H1 (cell line): ENCODE results near the gene POMZP3. TPM values are rescaled to one million over a fixed set of nuclear protein-coding genes. Genes with fewer than 3 reads are reported as not detected.
"Not testable (repeated sequence)": the region's sequence is repeated elsewhere in the genome, so short reads cannot be mapped to it uniquely, and the experiment has no call there.

ENCODE experiments used
- CTCF ChIA-PET: fragments of 300-600 bp; sonication (Branson Sonifier 250); formaldehyde crosslinking; loops from one replicate; lab custom pipeline; 2021; ENCODE audit not compliant: partially characterized antibody; lab: Charles Lee
- POLR2A ChIA-PET: fragments of 300-600 bp; sonication (Branson Sonifier 250); formaldehyde crosslinking; loops from one replicate; lab custom pipeline; 2021; ENCODE audit warnings: inconsistent platforms; ENCODE audit not compliant: partially characterized antibody; lab: Charles Lee
- DNase-seq, 2 experiments: peaks; one replicate each; pipeline versions ENCODE4 v3.0.0 to v3.0.0-alpha.2; 2010 to 2022; ENCODE audit warnings: low spot score in 2 of 2, low read depth in 1 of 2, mixed read lengths in 1 of 2
- FAIRE-seq: peaks from 2 replicates; lab custom pipeline; 2011; peaks lifted over from hg19 to GRCh38; lab: Jason Lieb, UNC
- H2AFZ ChIP-seq: 2 replicates; pipeline ENCODE4 v1.8.1; 2012; ENCODE audit warnings: low read length, inconsistent platforms
- H2AK5ac ChIP-seq: 2 replicates; pipeline ENCODE4 v1.6.1; 2013; ENCODE audit warnings: low read depth, low read length
- H2BK120ac ChIP-seq: replicated peaks from 2 replicates; pipeline ENCODE3; 2013; ENCODE audit warnings: low read depth, low read length, inconsistent platforms
- H2BK12ac ChIP-seq: 2 replicates; pipeline ENCODE4 v1.6.1; 2013; ENCODE audit warnings: low read depth, low read length
- H2BK15ac ChIP-seq: 2 replicates; pipeline ENCODE4 v1.6.1; 2013; ENCODE audit warnings: low read length
- H2BK20ac ChIP-seq: 2 replicates; pipeline ENCODE4 v1.6.1; 2013; ENCODE audit warnings: low read length
- H2BK5ac ChIP-seq: 2 replicates; pipeline ENCODE4 v1.6.1; 2013; ENCODE audit warnings: low read depth, low read length
- H3K14ac ChIP-seq: 2 replicates; pipeline ENCODE4 v1.6.1; 2013; ENCODE audit warnings: inconsistent platforms; ENCODE audit not compliant: insufficient read length
- H3K18ac ChIP-seq: 2 replicates; pipeline ENCODE4 v1.6.1; 2013; ENCODE audit warnings: low read length; ENCODE audit errors: extremely low read depth
- H3K23ac ChIP-seq: 2 replicates; pipeline ENCODE4 v1.6.1; 2013; ENCODE audit warnings: inconsistent platforms; ENCODE audit not compliant: insufficient read length
- H3K23me2 ChIP-seq: 2 replicates; pipeline ENCODE4 v1.6.1; 2013; ENCODE audit warnings: low read depth, low read length
- H3K27ac ChIP-seq: 2 replicates; pipeline ENCODE4 v1.6.1; 2011; ENCODE audit warnings: low read depth, low read length, inconsistent platforms
- H3K27me3 ChIP-seq, 4 experiments: replicated peaks in 1 of 4; 1 replicate in 1 of 4; 2 replicates in 3 of 4; pipeline versions ENCODE4 v1.6.1 to v1.8.1; 2011 to 2013; ENCODE audit warnings: low read length in 3 of 4, mild to moderate bottlenecking in 3 of 4, inconsistent platforms in 2 of 4, mixed read lengths in 2 of 4, moderate library complexity in 1 of 4; ENCODE audit not compliant: control insufficient read depth in 3 of 4, insufficient read depth in 3 of 4; ENCODE audit errors: extremely low read depth in 1 of 4
- H3K36me3 ChIP-seq, 4 experiments: 2 replicates each; pipeline versions ENCODE4 v1.6.1 to v1.8.1; 2011 to 2013; ENCODE audit warnings: mild to moderate bottlenecking in 4 of 4, low read length in 3 of 4, moderate library complexity in 2 of 4, control low read depth in 1 of 4, inconsistent platforms in 1 of 4; ENCODE audit not compliant: insufficient read depth in 4 of 4, control insufficient read depth in 2 of 4
- H3K4ac ChIP-seq: replicated peaks from 2 replicates; pipeline ENCODE3; 2013; ENCODE audit warnings: low read length, low read depth, mixed read lengths, inconsistent platforms; ENCODE audit not compliant: insufficient read length
- H3K4me1 ChIP-seq, 4 experiments: replicated peaks in 1 of 4; 1 replicate in 1 of 4; 2 replicates in 3 of 4; pipeline versions ENCODE4 v1.6.1 to v1.8.1; 2011 to 2013; ENCODE audit warnings: low read length in 3 of 4, inconsistent platforms in 2 of 4, mixed read lengths in 1 of 4; ENCODE audit not compliant: insufficient read depth in 4 of 4, control insufficient read depth in 3 of 4
- H3K4me2 ChIP-seq, 2 experiments: 2 replicates each; pipeline versions ENCODE4 v1.6.1 to v1.8.1; 2011 to 2013; ENCODE audit warnings: low read depth in 2 of 2, low read length in 2 of 2, control low read depth in 1 of 2, inconsistent platforms in 1 of 2, mild to moderate bottlenecking in 1 of 2; ENCODE audit not compliant: insufficient read depth in 1 of 2
- H3K4me3 ChIP-seq, 4 experiments: fragments of 200-600, 300-600 bp in 1 of 4; sonication (generic), shearing (Covaris generic), sonication (Bioruptor Twin) in 1 of 4; 2 replicates each; pipeline versions ENCODE4 v1.5.1 to v1.8.1; 2011 to 2016; ENCODE audit warnings: low read length in 4 of 4, low read depth in 3 of 4, control low read depth in 2 of 4, inconsistent platforms in 2 of 4, mild to moderate bottlenecking in 2 of 4, mixed read lengths in 1 of 4, moderate library complexity in 1 of 4; ENCODE audit not compliant: insufficient read depth in 2 of 4; ENCODE audit errors: extremely low read depth in 1 of 4
- H3K56ac ChIP-seq: replicated peaks from 2 replicates; pipeline ENCODE3; 2013; ENCODE audit warnings: low read depth, mild to moderate bottlenecking, mixed read lengths, low read length, inconsistent platforms; ENCODE audit not compliant: insufficient read length
- H3K79me1 ChIP-seq: 2 replicates; pipeline ENCODE4 v1.6.1; 2013; ENCODE audit warnings: low read depth, low read length, control low read depth
- H3K79me2 ChIP-seq, 2 experiments: 2 replicates each; pipeline versions ENCODE4 v1.6.1 to v1.8.1; 2012 to 2013; ENCODE audit warnings: low read length in 2 of 2, mild to moderate bottlenecking in 2 of 2, inconsistent platforms in 1 of 2; ENCODE audit not compliant: insufficient read depth in 2 of 2, control insufficient read depth in 1 of 2
- H3K9ac ChIP-seq, 4 experiments: replicated peaks in 1 of 4; 1 replicate in 1 of 4; 2 replicates in 3 of 4; pipeline versions ENCODE4 v1.6.1 to v1.8.1; 2011 to 2013; ENCODE audit warnings: low read depth in 3 of 4, low read length in 3 of 4, control low read depth in 2 of 4, mild to moderate bottlenecking in 2 of 4, moderate library complexity in 2 of 4, inconsistent platforms in 1 of 4; ENCODE audit errors: extremely low read depth in 1 of 4
- H3K9me3 ChIP-seq, 2 experiments: 2 replicates each; pipeline versions ENCODE4 v1.6.1 to v1.8.1; 2012 to 2013; ENCODE audit warnings: mild to moderate bottlenecking in 2 of 2, moderate library complexity in 2 of 2, control low read depth in 1 of 2, inconsistent platforms in 1 of 2, low read depth in 1 of 2, low read length in 1 of 2, mixed read lengths in 1 of 2; ENCODE audit not compliant: insufficient read depth in 2 of 2
- H4K20me1 ChIP-seq, 2 experiments: replicated peaks in 1 of 2; 2 replicates each; pipeline versions ENCODE3 to v1.8.1; 2011 to 2013; ENCODE audit warnings: inconsistent platforms in 2 of 2, low read length in 2 of 2, mild to moderate bottlenecking in 1 of 2; ENCODE audit not compliant: insufficient read depth in 2 of 2, control insufficient read depth in 1 of 2
- H4K5ac ChIP-seq: 2 replicates; pipeline ENCODE4 v1.6.1; 2013; ENCODE audit warnings: low read length, low read depth, mixed read lengths, inconsistent platforms; ENCODE audit not compliant: insufficient read length
- H4K8ac ChIP-seq: 2 replicates; pipeline ENCODE4 v1.8.0; 2013; ENCODE audit warnings: mild to moderate bottlenecking, moderate library complexity, low read length, inconsistent platforms; ENCODE audit not compliant: insufficient read depth; ENCODE audit errors: extremely low read depth
- H4K91ac ChIP-seq: replicated peaks from 2 replicates; pipeline ENCODE3; 2013; ENCODE audit warnings: low read length, mixed read lengths, inconsistent platforms; ENCODE audit not compliant: insufficient read length
- WGBS, 2 experiments: shearing (Covaris generic) in 1 of 2; methylation state at CpG; one replicate each; pipeline versions ENCODE4 v1.1.6 to v1.1.7; 2013 to 2015; ENCODE audit warnings: low lambda C conversion rate in 2 of 2, mixed read lengths in 2 of 2, inconsistent platforms in 1 of 2, low coverage in 1 of 2, missing lambda C conversion rate in 1 of 2; ENCODE audit not compliant: insufficient replicate concordance in 2 of 2, insufficient coverage in 1 of 2, insufficient read length in 1 of 2; ENCODE audit errors: extremely low coverage in 1 of 2, missing lambda C conversion rate in 1 of 2; 5-methylcytosine and 5-hydroxymethylcytosine counted together
- polyA plus RNA-seq, 7 experiments: library from polyadenylated mRNA; depleted of rRNA in 3 of 7; stranded (reverse) in 5 of 7; unstranded in 2 of 7; fragments of >200 nt in 5 of 7; fragments of 200-250 nt in 2 of 7; gene quantifications; 1 replicate in 5 of 7; 2 replicates in 1 of 7; 4 replicates in 1 of 7; pipeline versions ENCODE4 v1.2.1 to v1.2.3, GENCODE V29; 2011 to 2013; ENCODE audit warnings: missing spikeins in 2 of 7, mixed read lengths in 2 of 7
- total RNA-seq: library from RNA; stranded (reverse); fragmentation: NEBNext Ultra II Directional; extraction: Animal tissue kit (Norgen Biotek cat#: 25700); gene quantifications from 2 replicates; pipeline ENCODE4 v1.2.1, GENCODE V29; 2021

The POMZP3 gene
- total and polyA plus RNA-seq, 2 of the 8 experiments (the other 6 are each of a cell fraction or from before 2014, with no cell fraction given) = 3.2 to 9.0 TPM

- H3K9ac ChIP-seq, H4K8ac ChIP-seq, H3K56ac ChIP-seq, H3K27ac ChIP-seq, H3K36me3 ChIP-seq, POLR2A ChIA-PET, H4K5ac ChIP-seq, H3K4ac ChIP-seq, H4K20me1 ChIP-seq, H3K4me3 ChIP-seq, H3K79me2 ChIP-seq, H3K27me3 ChIP-seq, H2BK5ac ChIP-seq, H3K14ac ChIP-seq, H3K4me1 ChIP-seq, CTCF ChIA-PET, H2BK120ac ChIP-seq, H2BK15ac ChIP-seq, H2BK20ac ChIP-seq, H3K4me2 ChIP-seq, H3K23ac ChIP-seq, H3K23me2 ChIP-seq, H2BK12ac ChIP-seq, H3K18ac ChIP-seq, H3K9me3 ChIP-seq, H2AFZ ChIP-seq, H2AK5ac ChIP-seq, H3K79me1 ChIP-seq, DNase-seq, H4K91ac ChIP-seq: not testable (repeated sequence)
- 92% methylated on average over 2 of the region's 2 CpGs; no CpG with 5 or more reads in 1 of the 2 experiments for WGBS, 2 experiments
- FAIRE-seq = peak; percentile 7
These were observed 29.3 kb upstream of the POMZP3 start for GRCh38 chr7:76656425-76656824.

GRCh38 chr7:76642620-76643019, 15.5 kb upstream of the POMZP3 start:
- H3K27ac ChIP-seq, H2AK5ac ChIP-seq, H2BK5ac ChIP-seq, H3K9me3 ChIP-seq, DNase-seq, H3K56ac ChIP-seq, H3K4me3 ChIP-seq, FAIRE-seq, H3K9ac ChIP-seq, H3K79me2 ChIP-seq, CTCF ChIA-PET, H3K4me2 ChIP-seq, H3K14ac ChIP-seq, H3K36me3 ChIP-seq, H4K8ac ChIP-seq, POLR2A ChIA-PET, H3K79me1 ChIP-seq, H3K27me3 ChIP-seq, H4K91ac ChIP-seq, H2BK12ac ChIP-seq, H2BK120ac ChIP-seq, H3K4me1 ChIP-seq, H4K20me1 ChIP-seq, H2BK15ac ChIP-seq, H3K23me2 ChIP-seq, H2BK20ac ChIP-seq, H4K5ac ChIP-seq, H3K18ac ChIP-seq, H3K23ac ChIP-seq, H3K4ac ChIP-seq, H2AFZ ChIP-seq: not testable (repeated sequence)
- no CpG with 5 or more reads among the region's 5 CpGs for WGBS, 2 experiments
